Measurements from ENCODE around the gene BLOC1S4.
"Not testable (repeated sequence)": the region's sequence is repeated elsewhere in the genome, so short reads cannot be mapped to it uniquely, and the experiment has no call there.

BLOC1S4 gene

GRCh38 chr4:6753103-6753560 is 37.2 kb downstream of the BLOC1S4 start:
- no peaks in the 10 kb centered on the region for H3K4me1 ChIP-seq (ENCODE audit: control insufficient read depth, insufficient read depth, low read length)
- H3K4me3 ChIP-seq (ENCODE audit: low read length): no peak overlapping the region
- no peak overlapping the region for H3K27ac ChIP-seq (ENCODE audit: low read length)
- H3K36me3 ChIP-seq (ENCODE audit: control insufficient read depth, insufficient read depth, low read length): no peaks in the 10 kb centered on the region
- WGBS (ENCODE audit: insufficient coverage, insufficient read length): no CpG with 5 or more reads among the region's 18 CpGs
- no peak for DNase-seq (ENCODE audit: low read depth, low spot score)
- no peaks in the 10 kb centered on the region for H3K27me3 ChIP-seq (ENCODE audit: control insufficient read depth, insufficient read depth, low read length)
- H3K9me3 ChIP-seq (ENCODE audit: control insufficient read depth, insufficient read depth, low read length): no peaks in the 10 kb centered on the region

GRCh38 chr4:6753891-6754290 is 37.9 kb downstream of the BLOC1S4 start:
- H3K27me3 ChIP-seq (ENCODE audit: control insufficient read depth, insufficient read depth, low read length): no peaks in the 10 kb centered on the region
- H3K9me3 ChIP-seq (ENCODE audit: control insufficient read depth, insufficient read depth, low read length): no peaks in the 10 kb centered on the region
- no peak for DNase-seq (ENCODE audit: low read depth, low spot score)
- no CpG with 5 or more reads among the region's 9 CpGs for WGBS (ENCODE audit: insufficient coverage, insufficient read length)
- no peak overlapping the region for H3K27ac ChIP-seq (ENCODE audit: low read length)
- no peaks in the 10 kb centered on the region for H3K4me1 ChIP-seq (ENCODE audit: control insufficient read depth, insufficient read depth, low read length)
- no peaks in the 10 kb centered on the region for H3K36me3 ChIP-seq (ENCODE audit: control insufficient read depth, insufficient read depth, low read length)
- no peak overlapping the region for H3K4me3 ChIP-seq (ENCODE audit: low read length)

GRCh38 chr4:6754481-6755087 is 38.6 kb downstream of the BLOC1S4 start:
- Histone ChIP-seq H3K27ac (ENCODE audit: low read length) (no peak overlapping the region), H3K9me3 (ENCODE audit: control insufficient read depth, insufficient read depth, low read length) (no peaks in the 10 kb centered on the region), H3K4me1 (ENCODE audit: control insufficient read depth, insufficient read depth, low read length) (no peaks in the 10 kb centered on the region), H3K36me3 (ENCODE audit: control insufficient read depth, insufficient read depth, low read length) (no peaks in the 10 kb centered on the region), H3K4me3 (ENCODE audit: low read length) (no peak overlapping the region), H3K27me3 (ENCODE audit: control insufficient read depth, insufficient read depth, low read length) (no peaks in the 10 kb centered on the region)
- no peak for DNase-seq (ENCODE audit: low read depth, low spot score)
- WGBS (ENCODE audit: insufficient coverage, insufficient read length): no CpG with 5 or more reads among the region's 3 CpGs

GRCh38 chr4:6755088-6755753 is 39.2 kb downstream of the BLOC1S4 start:
- WGBS (ENCODE audit: insufficient coverage, insufficient read length): no CpG with 5 or more reads among the region's 5 CpGs
- DNase-seq (ENCODE audit: low read depth, low spot score): no peak
- Histone ChIP-seq H3K9me3 (ENCODE audit: control insufficient read depth, insufficient read depth, low read length) (no peaks in the 10 kb centered on the region), H3K4me3 (ENCODE audit: low read length) (no peak overlapping the region), H3K36me3 (ENCODE audit: control insufficient read depth, insufficient read depth, low read length) (no peaks in the 10 kb centered on the region), H3K4me1 (ENCODE audit: control insufficient read depth, insufficient read depth, low read length) (no peaks in the 10 kb centered on the region), H3K27me3 (ENCODE audit: control insufficient read depth, insufficient read depth, low read length) (no peaks in the 10 kb centered on the region), H3K27ac (ENCODE audit: low read length) (no peak overlapping the region)

- not testable (repeated sequence) for H3K27me3 ChIP-seq (ENCODE audit: control insufficient read depth, insufficient read depth, low read length); H3K36me3 ChIP-seq (ENCODE audit: control insufficient read depth, insufficient read depth, low read length); H3K4me1 ChIP-seq (ENCODE audit: control insufficient read depth, insufficient read depth, low read length); H3K27ac ChIP-seq (ENCODE audit: low read length); DNase-seq (ENCODE audit: low read depth, low spot score); H3K9me3 ChIP-seq (ENCODE audit: control insufficient read depth, insufficient read depth, low read length); H3K4me3 ChIP-seq (ENCODE audit: low read length)
- no CpG with 5 or more reads among the region's 6 CpGs for WGBS (ENCODE audit: insufficient coverage, insufficient read length)
Observed at GRCh38 chr4:6756345-6756744, 40.4 kb downstream of the BLOC1S4 start.

GRCh38 chr4:6758728-6759127 is 42.8 kb downstream of the BLOC1S4 start:
- Histone ChIP-seq H3K9me3 (ENCODE audit: control insufficient read depth, insufficient read depth, low read length) (no peaks in the 10 kb centered on the region), H3K4me1 (ENCODE audit: control insufficient read depth, insufficient read depth, low read length) (no peaks in the 10 kb centered on the region; the same call in 1 of the 2 replicates)
- no peak for DNase-seq (ENCODE audit: low read depth, low spot score)

GRCh38 chr4:6760865-6761264 is 44.9 kb downstream of the BLOC1S4 start:
- Histone ChIP-seq H3K4me3 (ENCODE audit: low read length) (no peak overlapping the region), H3K27ac (ENCODE audit: low read length) (no peak overlapping the region), H3K36me3 (ENCODE audit: control insufficient read depth, insufficient read depth, low read length) (no peaks in the 10 kb centered on the region), H3K27me3 (ENCODE audit: control insufficient read depth, insufficient read depth, low read length) (no peaks in the 10 kb centered on the region), H3K9me3 (ENCODE audit: control insufficient read depth, insufficient read depth, low read length) (no peaks in the 10 kb centered on the region), H3K4me1 (ENCODE audit: control insufficient read depth, insufficient read depth, low read length) (no peaks in the 10 kb centered on the region; the same call in 1 of the 2 replicates)
- WGBS (ENCODE audit: insufficient coverage, insufficient read length): no CpG with 5 or more reads among the region's 9 CpGs
- no peak for DNase-seq (ENCODE audit: low read depth, low spot score)

More at GRCh38 chr4:6758728-6759127, 42.8 kb downstream of the BLOC1S4 start:
- Histone ChIP-seq H3K4me3 (ENCODE audit: low read length) (no peak overlapping the region), H3K27ac (ENCODE audit: low read length) (no peak overlapping the region), H3K27me3 (ENCODE audit: control insufficient read depth, insufficient read depth, low read length) (no peaks in the 10 kb centered on the region), H3K36me3 (ENCODE audit: control insufficient read depth, insufficient read depth, low read length) (no peaks in the 10 kb centered on the region)
- no CpG with 5 or more reads among the region's 4 CpGs for WGBS (ENCODE audit: insufficient coverage, insufficient read length)

GRCh38 chr4:6761649-6762615 is 46.0 kb downstream of the BLOC1S4 start:
- no peak overlapping the region for H3K4me3 ChIP-seq (ENCODE audit: low read length)
- no peaks in the 10 kb centered on the region for H3K27me3 ChIP-seq (ENCODE audit: control insufficient read depth, insufficient read depth, low read length)
- H3K9me3 ChIP-seq (ENCODE audit: control insufficient read depth, insufficient read depth, low read length): no peaks in the 10 kb centered on the region
- no CpG with 5 or more reads among the region's 35 CpGs for WGBS (ENCODE audit: insufficient coverage, insufficient read length)
- no peak for DNase-seq (ENCODE audit: low read depth, low spot score)
- H3K27ac ChIP-seq (ENCODE audit: low read length): no peak overlapping the region
- H3K36me3 ChIP-seq (ENCODE audit: control insufficient read depth, insufficient read depth, low read length): no peaks in the 10 kb centered on the region
- no peaks in the 10 kb centered on the region; the same call in 1 of the 2 replicates for H3K4me1 ChIP-seq (ENCODE audit: control insufficient read depth, insufficient read depth, low read length)

GRCh38 chr4:6763330-6763851 is 47.4 kb downstream of the BLOC1S4 start:
- no peak for DNase-seq (ENCODE audit: low read depth, low spot score)
- no CpG with 5 or more reads among the region's 16 CpGs for WGBS (ENCODE audit: insufficient coverage, insufficient read length)
- H3K9me3 ChIP-seq (ENCODE audit: control insufficient read depth, insufficient read depth, low read length): no peaks in the 10 kb centered on the region
- H3K4me1 ChIP-seq (ENCODE audit: control insufficient read depth, insufficient read depth, low read length): no peaks in the 10 kb centered on the region; the same call in 1 of the 2 replicates
- no peaks in the 10 kb centered on the region for H3K36me3 ChIP-seq (ENCODE audit: control insufficient read depth, insufficient read depth, low read length)
- no peak overlapping the region for H3K27ac ChIP-seq (ENCODE audit: low read length)
- H3K4me3 ChIP-seq (ENCODE audit: low read length): no peak overlapping the region
- no peaks in the 10 kb centered on the region for H3K27me3 ChIP-seq (ENCODE audit: control insufficient read depth, insufficient read depth, low read length)

- H3K4me3 ChIP-seq (ENCODE audit: low read length): no peak overlapping the region
- 100% methylated on average over 1 of the region's 11 CpGs for WGBS (ENCODE audit: insufficient coverage, insufficient read length)
- H3K4me1 ChIP-seq (ENCODE audit: control insufficient read depth, insufficient read depth, low read length): no peaks in the 10 kb centered on the region; the same call in 1 of the 2 replicates
- H3K27ac ChIP-seq (ENCODE audit: low read length): no peak overlapping the region
- DNase-seq (ENCODE audit: low read depth, low spot score): no peak
- H3K27me3 ChIP-seq (ENCODE audit: control insufficient read depth, insufficient read depth, low read length): no peaks in the 10 kb centered on the region
- no peaks in the 10 kb centered on the region for H3K9me3 ChIP-seq (ENCODE audit: control insufficient read depth, insufficient read depth, low read length)
- no peaks in the 10 kb centered on the region for H3K36me3 ChIP-seq (ENCODE audit: control insufficient read depth, insufficient read depth, low read length)
Observed at GRCh38 chr4:6764976-6765620, 49.1 kb downstream of the BLOC1S4 start.
